Neural progenitor cell (in vitro differentiated cells): ENCODE results near the gene SLC15A1. TPM values are rescaled to one million over a fixed set of nuclear protein-coding genes. Genes with fewer than 3 reads are reported as not detected.

Experiments used
- DNase-seq: peaks from one replicate; pipeline ENCODE4 v3.0.0-alpha.2; 2016; ENCODE audit warnings: low spot score
- H2AFZ ChIP-seq: fragments of 200-600 bp; sonication (generic); replicated peaks from 2 replicates; pipeline ENCODE4 v1.6.1; 2016; ENCODE audit warnings: antibody characterized with exemption
- H3F3A ChIP-seq: fragments of 200-600 bp; sonication (generic); 2 replicates; pipeline ENCODE4 v1.6.1; 2016; ENCODE audit warnings: antibody characterized with exemption, low read depth
- H3K27ac ChIP-seq: fragments of 200-600 bp; sonication (generic); 2 replicates; pipeline ENCODE4 v1.5.1; 2016; ENCODE audit warnings: mild to moderate bottlenecking
- H3K27me3 ChIP-seq: fragments of 200-600 bp; sonication (generic); 2 replicates; pipeline ENCODE4 v1.6.1; 2016; ENCODE audit warnings: mild to moderate bottlenecking, moderate library complexity
- H3K36me3 ChIP-seq: fragments of 200-600 bp; sonication (generic); 2 replicates; pipeline ENCODE4 v1.5.1; 2016
- H3K4me1 ChIP-seq: fragments of 200-600 bp; sonication (generic); 2 replicates; pipeline ENCODE4 v1.6.1; 2016; ENCODE audit warnings: mixed run types
- H3K4me2 ChIP-seq: fragments of 200-600 bp; sonication (generic); 2 replicates; pipeline ENCODE4 v1.6.1; 2016
- H3K4me3 ChIP-seq: fragments of 200-600 bp; sonication (generic); 2 replicates; pipeline ENCODE4 v1.5.1; 2016
- H3K79me2 ChIP-seq: fragments of 200-600 bp; sonication (generic); 2 replicates; pipeline ENCODE4 v1.6.1; 2016; ENCODE audit warnings: low read depth
- H3K9ac ChIP-seq: fragments of 200-600 bp; sonication (generic); 2 replicates; pipeline ENCODE4 v1.6.1; 2016
- H3K9me3 ChIP-seq: fragments of 200-600 bp; sonication (generic); 2 replicates; pipeline ENCODE4 v1.5.1; 2016; ENCODE audit warnings: low read depth
- H4K20me1 ChIP-seq: fragments of 200-600 bp; sonication (generic); 2 replicates; pipeline ENCODE4 v1.6.1; 2016; ENCODE audit warnings: low read depth
- H3K27ac Mint-ChIP-seq: 3 replicates; pipeline ENCODE4 v1.8.0; 2021; ENCODE audit warnings: mixed read lengths
- H3K27me3 Mint-ChIP-seq: 2 replicates; pipeline ENCODE4 v1.8.0; 2022; ENCODE audit warnings: low read depth, mild to moderate bottlenecking, inconsistent platforms, moderate library complexity, mixed read lengths; ENCODE audit not compliant: insufficient read depth
- H3K36me3 Mint-ChIP-seq: 3 replicates; pipeline ENCODE4 v1.8.0; 2021; ENCODE audit warnings: mixed read lengths
- H3K4me1 Mint-ChIP-seq: 3 replicates; pipeline ENCODE4 v1.8.0; 2021; ENCODE audit warnings: mixed read lengths
- H3K4me3 Mint-ChIP-seq: 3 replicates; pipeline ENCODE4 v1.8.0; 2021; ENCODE audit warnings: mild to moderate bottlenecking, moderate library complexity, mixed read lengths
- H3K9me3 Mint-ChIP-seq: 3 replicates; pipeline ENCODE4 v1.8.0; 2020; ENCODE audit warnings: mixed read lengths
- EZH2 ChIP-seq: fragments of 200-600 bp; sonication (generic); IDR thresholded peaks from 2 replicates; pipeline ENCODE4 v1.6.1; 2017; ENCODE audit warnings: antibody characterized with exemption, mild to moderate bottlenecking, moderate library complexity
- EZH2phosphoT487 ChIP-seq: fragments of 200-600 bp; sonication (generic); IDR thresholded peaks from 2 replicates; pipeline ENCODE4 v1.6.1; 2017; ENCODE audit warnings: antibody characterized with exemption
- total RNA-seq: library from RNA; depleted of rRNA; stranded (reverse); fragments of >200 nt; gene quantifications from 2 replicates; pipeline ENCODE4 v1.2.3, GENCODE V29; 2015; ENCODE audit warnings: low replicate concordance
- TF ChIP-seq, protein P1 (sequence below): fragments of 200-600 bp; sonication (generic); IDR thresholded peaks from 2 replicates; pipeline ENCODE4 v1.5.1; 2017; ENCODE audit warnings: antibody characterized with exemption, mild to moderate bottlenecking

The SLC15A1 gene
- total RNA-seq, 1 donor from 2014 or later = not detected

DNA sequence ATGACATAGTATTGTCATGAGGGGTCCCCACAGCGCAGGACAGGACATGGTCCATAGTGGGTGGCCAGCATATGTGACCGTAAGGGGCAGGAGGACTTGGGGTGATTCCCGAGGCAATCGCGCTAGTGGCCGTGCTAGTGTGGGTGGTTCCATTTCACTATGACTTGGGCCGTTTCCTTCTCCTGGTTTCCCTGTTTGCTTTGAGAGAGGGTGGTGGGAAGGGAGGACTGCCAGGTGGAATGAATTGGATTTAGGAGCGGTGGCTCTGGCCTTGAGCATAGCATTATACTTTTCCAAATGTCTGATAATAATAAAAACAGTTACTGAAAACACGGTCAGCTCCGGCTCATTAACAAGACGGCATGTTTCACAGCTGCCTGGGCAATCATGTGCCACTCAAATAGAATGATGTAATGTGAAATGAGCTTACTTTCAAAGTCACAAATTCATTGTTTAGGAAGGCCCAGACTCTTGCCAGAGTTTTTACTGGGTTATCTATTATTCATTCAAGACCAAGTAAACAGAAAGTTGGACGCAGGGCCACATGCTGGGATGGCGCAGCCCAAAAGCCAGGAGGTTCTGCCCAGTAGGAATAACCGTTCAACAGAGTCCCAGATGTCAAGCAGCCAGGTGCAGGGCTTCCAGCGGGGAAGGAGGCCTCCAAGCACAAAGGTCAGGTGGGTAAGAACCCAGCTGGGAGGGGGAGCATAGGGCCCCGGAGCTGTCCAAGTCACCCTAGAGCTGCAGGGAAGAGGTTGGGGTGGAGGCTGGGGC lies 19.6 kb upstream of the SLC15A1 start:
- no peaks in the 10 kb centered on the region for H4K20me1 ChIP-seq
- no peaks in the 10 kb centered on the region for H3K9me3 ChIP-seq
- Mint-ChIP-seq H3K36me3 (no peaks in the 10 kb centered on the region), H3K27me3 (peaks cover 2% of the 10 kb centered on the region), H3K9me3 (no peaks in the 10 kb centered on the region), H3K4me3 (no peak overlapping the region), H3K27ac (no peak overlapping the region), H3K4me1 (peaks cover 3% of the 10 kb centered on the region)
- H3K27ac ChIP-seq = no peak overlapping the region
- H3K79me2 ChIP-seq = no peaks in the 10 kb centered on the region
- no peaks in the 10 kb centered on the region for H3F3A ChIP-seq
- no peak overlapping the region for H3K4me2 ChIP-seq
- no peaks in the 10 kb centered on the region for H3K27me3 ChIP-seq
- no peak overlapping the region for H3K4me3 ChIP-seq
- H2AFZ ChIP-seq = no peak overlapping the region
- TF ChIP-seq EZH2 (no peak), EZH2phosphoT487 (no peak)
- TF ChIP-seq, protein P1, sequence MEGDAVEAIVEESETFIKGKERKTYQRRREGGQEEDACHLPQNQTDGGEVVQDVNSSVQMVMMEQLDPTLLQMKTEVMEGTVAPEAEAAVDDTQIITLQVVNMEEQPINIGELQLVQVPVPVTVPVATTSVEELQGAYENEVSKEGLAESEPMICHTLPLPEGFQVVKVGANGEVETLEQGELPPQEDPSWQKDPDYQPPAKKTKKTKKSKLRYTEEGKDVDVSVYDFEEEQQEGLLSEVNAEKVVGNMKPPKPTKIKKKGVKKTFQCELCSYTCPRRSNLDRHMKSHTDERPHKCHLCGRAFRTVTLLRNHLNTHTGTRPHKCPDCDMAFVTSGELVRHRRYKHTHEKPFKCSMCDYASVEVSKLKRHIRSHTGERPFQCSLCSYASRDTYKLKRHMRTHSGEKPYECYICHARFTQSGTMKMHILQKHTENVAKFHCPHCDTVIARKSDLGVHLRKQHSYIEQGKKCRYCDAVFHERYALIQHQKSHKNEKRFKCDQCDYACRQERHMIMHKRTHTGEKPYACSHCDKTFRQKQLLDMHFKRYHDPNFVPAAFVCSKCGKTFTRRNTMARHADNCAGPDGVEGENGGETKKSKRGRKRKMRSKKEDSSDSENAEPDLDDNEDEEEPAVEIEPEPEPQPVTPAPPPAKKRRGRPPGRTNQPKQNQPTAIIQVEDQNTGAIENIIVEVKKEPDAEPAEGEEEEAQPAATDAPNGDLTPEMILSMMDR = no peak
- H3K36me3 ChIP-seq = no peaks in the 10 kb centered on the region
- no peaks in the 10 kb centered on the region for H3K4me1 ChIP-seq
- H3K9ac ChIP-seq = no peak overlapping the region
- no peak for DNase-seq

DNA sequence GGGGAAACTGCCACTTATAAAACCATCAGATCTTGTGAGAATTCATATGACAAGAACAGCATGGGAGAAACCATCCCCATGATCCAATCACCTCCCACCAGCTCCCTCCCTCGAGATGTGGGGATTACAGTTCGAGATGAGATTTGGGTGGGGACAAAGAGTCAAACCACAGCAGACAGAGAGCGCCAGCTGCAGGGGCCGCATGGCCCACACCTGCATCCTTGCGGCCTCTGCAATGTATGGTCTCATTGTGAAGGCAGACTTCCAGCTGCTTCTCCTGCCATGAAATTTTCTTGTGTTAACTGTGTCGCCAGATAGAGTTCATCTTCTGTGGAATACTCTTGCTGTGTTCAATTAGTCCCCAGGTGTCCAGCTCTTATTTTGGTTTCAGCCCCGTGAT lies 17.3 kb upstream of the SLC15A1 start:
- Histone ChIP-seq H3K9me3 (no peaks in the 10 kb centered on the region), H3F3A (no peaks in the 10 kb centered on the region), H4K20me1 (no peaks in the 10 kb centered on the region), H3K9ac (no peak overlapping the region), H3K4me3 (no peak overlapping the region), H3K4me1 (no peaks in the 10 kb centered on the region), H2AFZ (no peak overlapping the region), H3K4me2 (no peak overlapping the region), H3K27ac (no peak overlapping the region), H3K36me3 (no peaks in the 10 kb centered on the region), H3K79me2 (no peaks in the 10 kb centered on the region), H3K27me3 (no peaks in the 10 kb centered on the region)
- TF ChIP-seq, protein P1 = no peak
- TF ChIP-seq EZH2 (no peak), EZH2phosphoT487 (no peak)
- DNase-seq = no peak
- H3K4me3 Mint-ChIP-seq = no peak overlapping the region
- H3K27me3 Mint-ChIP-seq = peaks cover 4% of the 10 kb centered on the region
- no peaks in the 10 kb centered on the region for H3K9me3 Mint-ChIP-seq
- H3K27ac Mint-ChIP-seq = no peak overlapping the region
- peaks cover 3% of the 10 kb centered on the region for H3K4me1 Mint-ChIP-seq
- H3K36me3 Mint-ChIP-seq = no peaks in the 10 kb centered on the region

DNA sequence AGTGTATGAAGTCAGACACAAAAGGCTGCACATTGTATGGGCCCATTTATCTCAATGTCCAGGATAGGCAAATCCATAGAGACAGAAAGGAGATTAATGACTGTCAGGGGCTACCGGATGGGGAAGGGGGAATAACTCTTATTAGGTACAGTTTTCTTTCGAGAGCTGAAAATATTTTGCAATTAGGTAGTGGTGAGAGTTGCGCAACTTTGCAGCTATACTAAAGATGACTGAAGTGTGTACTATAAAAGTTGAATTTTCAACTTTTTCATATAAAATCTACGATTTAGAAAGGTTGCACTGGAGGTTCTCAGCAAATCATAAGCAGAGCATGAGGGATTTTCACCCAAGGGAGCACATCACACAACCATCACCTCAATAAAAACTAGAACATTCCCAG lies 16.1 kb upstream of the SLC15A1 start:
- H3K27me3 ChIP-seq = no peaks in the 10 kb centered on the region
- Mint-ChIP-seq H3K27me3 (peaks cover 4% of the 10 kb centered on the region), H3K9me3 (no peaks in the 10 kb centered on the region), H3K27ac (no peak overlapping the region), H3K4me1 (peaks cover 3% of the 10 kb centered on the region), H3K4me3 (no peak overlapping the region), H3K36me3 (no peaks in the 10 kb centered on the region)
- no peaks in the 10 kb centered on the region for H3F3A ChIP-seq
- H4K20me1 ChIP-seq = no peaks in the 10 kb centered on the region
- H3K36me3 ChIP-seq = no peaks in the 10 kb centered on the region
- DNase-seq = no peak
- no peak overlapping the region for H3K4me2 ChIP-seq
- no peaks in the 10 kb centered on the region for H3K4me1 ChIP-seq
- H3K27ac ChIP-seq = no peak overlapping the region
- TF ChIP-seq EZH2 (no peak), EZH2phosphoT487 (no peak)
- TF ChIP-seq, protein P1 = no peak
- no peak overlapping the region for H3K9ac ChIP-seq
- no peaks in the 10 kb centered on the region for H3K9me3 ChIP-seq
- H3K4me3 ChIP-seq = no peak overlapping the region
- no peaks in the 10 kb centered on the region for H3K79me2 ChIP-seq
- no peak overlapping the region for H2AFZ ChIP-seq
